NCI-H1105 (cell line): ENCODE results near the gene TSHZ3.

Source experiments
- DNase-seq: peaks from one replicate; lab custom pipeline; 2025; lab: John Stamatoyannopoulos, UW

Gene TSHZ3

DNA sequence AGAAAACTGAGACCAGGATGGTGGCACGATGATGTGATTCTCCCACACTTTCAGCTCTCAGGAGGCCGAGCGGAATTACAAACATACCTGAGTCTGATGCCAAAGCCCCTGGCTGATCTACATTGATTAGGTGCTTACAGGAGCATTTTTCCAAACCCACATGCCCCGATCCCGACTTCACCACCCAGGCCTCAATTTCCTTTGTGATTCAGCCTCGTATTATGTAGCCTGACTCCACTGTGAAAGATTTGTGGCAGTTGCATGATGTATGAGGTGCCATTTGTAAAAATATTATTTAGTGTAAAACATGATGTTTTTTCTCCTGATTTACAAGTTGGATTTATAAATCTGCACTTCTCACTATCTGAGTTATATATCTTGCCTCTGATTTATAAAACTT, 118.0 kb downstream of the TSHZ3 start:
- DNase-seq: no peak

DNA sequence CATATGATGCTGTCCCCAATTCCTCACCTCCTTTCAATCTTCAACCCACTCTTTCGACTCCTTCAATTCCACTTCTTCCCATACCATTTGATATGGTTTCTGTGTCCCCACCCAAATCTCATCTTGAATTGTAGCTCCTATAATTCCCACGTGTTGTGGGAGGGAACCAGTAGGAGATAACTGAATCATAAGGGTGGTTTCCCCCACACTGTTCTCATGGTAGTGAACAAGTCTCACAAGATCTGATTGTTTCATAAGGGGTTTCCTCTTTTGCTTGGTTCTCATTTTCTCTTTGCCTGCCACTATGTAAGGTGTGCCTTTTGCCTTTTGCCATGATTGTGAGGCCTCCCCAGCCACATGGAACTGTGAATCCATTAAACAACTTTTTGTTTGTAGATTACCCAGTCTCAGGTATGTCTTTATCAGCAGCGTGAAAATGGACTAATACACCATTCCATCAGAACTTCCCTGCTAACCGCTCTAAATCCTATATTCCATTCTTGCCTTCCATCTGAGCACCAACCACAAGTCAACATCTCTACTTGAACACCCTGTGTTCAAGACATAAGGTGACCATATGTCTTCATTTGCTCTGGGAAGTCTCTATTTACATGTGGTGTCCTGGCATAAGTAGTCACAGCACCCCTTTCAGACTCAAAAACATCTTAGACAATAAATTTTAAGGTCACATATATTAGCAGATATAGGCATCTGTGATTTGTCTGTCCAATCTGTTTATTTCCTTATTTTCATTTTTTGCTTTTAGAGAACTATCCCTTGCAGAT, 122.9 kb downstream of the TSHZ3 start:
- no peak for DNase-seq
